ENCODE measurements around the gene CDC14C.

Gene CDC14C

GRCh38 chr7:48971173-48971572 lies 46.8 kb downstream of the CDC14C start:
- no peak for FAIRE-seq
- DNase-seq (ENCODE audit: low spot score): no peak

- FAIRE-seq: peak; percentile 27
- DNase-seq (ENCODE audit: low spot score): no peak
These were observed 51.9 kb downstream of the CDC14C start for GRCh38 chr7:48976253-48976652.

- no peak for FAIRE-seq
These were observed 52.5 kb downstream of the CDC14C start for GRCh38 chr7:48976850-48977249.

More at GRCh38 chr7:48976850-48977249, 52.5 kb downstream of the CDC14C start:
- no peak for DNase-seq (ENCODE audit: low spot score)

Measured in urothelium cell line (cell line).